Adrenal gland (tissue), 12 donors: ENCODE measurements around the gene ARV1. TPM values are rescaled to one million over a fixed set of nuclear protein-coding genes. Genes with fewer than 3 reads are reported as not detected.

Source experiments
- DNase-seq, 7 donors: peaks; one replicate each; pipeline ENCODE4 v3.0.0-alpha.2; 2019 to 2020
- H3K27ac ChIP-seq, 5 donors: fragments of 200-600 bp; sonication (generic) in 4 of 5; 1 replicate in 3 of 5; 2 replicates in 2 of 5; pipeline versions ENCODE4 v1.5.1 to v1.8.0; 2016 to 2020; ENCODE audit warnings: mild to moderate bottlenecking in 1 of 5
- H3K27me3 ChIP-seq: fragments of 200-600 bp; 2 replicates; pipeline ENCODE4 v1.8.0; 2021
- H3K36me3 ChIP-seq, 2 donors: fragments of 200-600 bp; replicated peaks in 1 of 2; 1 replicate in 1 of 2; 2 replicates in 1 of 2; pipeline versions ENCODE4 v1.5.1 to v1.8.0; 2018 to 2022
- H3K4me1 ChIP-seq, 2 donors: fragments of 200-600 bp; replicated peaks in 1 of 2; 1 replicate in 1 of 2; 2 replicates in 1 of 2; pipeline versions ENCODE4 v1.5.1 to v1.8.0; 2018 to 2021
- H3K4me3 ChIP-seq, 4 donors: fragments of 200-600 bp; sonication (generic) in 3 of 4; one replicate each; pipeline ENCODE4 v1.5.1; 2016 to 2018
- H3K9me3 ChIP-seq, 3 donors: fragments of 200-600 bp; sonication (generic) in 1 of 3; replicated peaks in 1 of 3; 1 replicate in 2 of 3; 2 replicates in 1 of 3; pipeline versions ENCODE4 v1.5.1 to v1.8.0; 2016 to 2021
- POLR2A ChIP-seq, 2 donors: fragments of 450-650 bp; IDR thresholded peaks; one replicate each; pipeline ENCODE4 v1.6.1; 2017; ENCODE audit warnings: antibody characterized with exemption in 2 of 2, mild to moderate bottlenecking in 2 of 2, moderate library complexity in 1 of 2
- WGBS, 4 donors: extraction: QIAGEN DNeasy Blood & Tissue Kit in 2 of 4; methylation state at CpG; one replicate each; pipeline versions ENCODE4 v1.1.5 to v1.1.7; 2013 to 2017; 5-methylcytosine and 5-hydroxymethylcytosine counted together
- intact Hi-C, 2 donors: fragments of 100-400 bp; cut with DNase I; formaldehyde crosslinking; loops; one replicate each; pipeline versions ENCODE4 v1.14.1 to v1.15.0; 2022 to 2023
- polyA plus RNA-seq, 3 donors: library from polyadenylated mRNA; stranded (reverse); fragments of 200-250 nt in 2 of 3; fragments of 350-450 nt in 1 of 3; fragmentation: Illumina TruSeq in 1 of 3; extraction: RNeasy Lipid Tissue Mini Kit (QIAGEN cat#74804) in 1 of 3; gene quantifications; one replicate each; pipeline ENCODE4 v1.2.3, GENCODE V29; 2013 to 2014
- total RNA-seq, 9 donors: library from RNA; depleted of rRNA in 4 of 9; stranded (reverse); fragments of >200 nt in 4 of 9; fragments of 120-200 nt in 1 of 9; fragmentation: NEBNext Ultra II Directional in 1 of 9; extraction: Animal tissue kit (Norgen Biotek cat#: 25700) in 1 of 9; gene quantifications; one replicate each; pipeline versions ENCODE4 v1.1.0 to v1.2.4, GENCODE V29; 2013 to 2023
- TF ChIP-seq, protein P1 (sequence below), 6 experiments: fragments of 450-650 bp in 4 of 6; fragments of 200-600 bp in 2 of 6; sonication (generic) in 1 of 6; IDR thresholded peaks; 1 replicate in 5 of 6; 2 replicates in 1 of 6; pipeline versions ENCODE4 v1.5.1 to v1.8.0; 2016 to 2021; ENCODE audit warnings: antibody characterized with exemption in 6 of 6, mild to moderate bottlenecking in 2 of 6, moderate library complexity in 1 of 6
- donor health status: healthy with polysubstance abuse.
- donor health status: Bipolar disorder and iron deficiency.
- donor health status: DM: yes; HTN: yes; CAD: no.
- donor health status: DM: no; HTN: no; CAD: no.
- donor health status: DM: no; HTN: no; CAD: no.
- donor health status: DM: yes; HTN: yes; CAD: no.

The ARV1 gene
- total and polyA plus RNA-seq, 12 donors = 20.1 to 81.5 (median 23.9) TPM

DNA sequence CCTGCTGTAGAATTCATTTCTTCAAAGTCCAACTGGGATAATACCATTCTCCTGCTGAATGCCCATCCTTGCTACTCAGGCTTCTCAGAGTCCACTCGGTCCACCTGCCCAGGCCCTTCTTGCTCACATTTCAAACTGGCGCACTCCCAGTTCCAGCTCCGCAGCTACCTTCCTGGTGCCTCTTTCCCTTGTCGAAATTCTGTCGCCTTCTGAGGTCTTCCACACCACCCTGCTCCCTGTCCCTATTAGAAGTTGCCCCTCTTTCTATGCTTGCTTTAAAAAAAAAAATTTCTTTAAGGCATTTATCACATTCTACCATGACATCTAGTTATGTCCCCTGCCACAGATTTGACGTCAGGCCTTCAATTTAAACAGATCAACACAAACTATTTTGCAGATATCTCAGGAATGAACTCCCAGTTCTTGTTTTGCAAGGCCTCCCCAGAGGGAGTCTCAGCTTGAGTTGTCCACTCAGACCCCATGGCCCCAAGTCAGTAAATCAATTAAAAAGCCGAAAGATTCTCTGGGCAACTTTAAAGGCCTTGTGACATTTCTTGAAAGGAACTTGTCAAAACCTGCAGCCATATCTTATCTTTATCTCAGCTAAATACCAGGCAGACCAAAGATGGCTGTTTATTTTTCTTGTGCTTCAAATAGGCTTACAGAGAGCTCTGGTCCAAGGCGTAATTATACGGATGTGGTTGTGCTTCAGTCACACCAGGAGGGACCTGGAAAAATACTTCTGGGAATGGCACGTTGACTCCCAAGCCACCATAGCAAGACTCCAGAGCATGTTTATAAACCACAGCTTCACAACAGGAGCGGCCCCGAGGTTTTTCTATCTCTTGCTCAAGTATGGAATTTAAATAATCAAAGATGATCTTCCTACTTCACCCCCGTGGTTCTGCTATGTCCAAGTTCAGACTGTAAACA, 59.0 kb downstream of the ARV1 start:
- H3K4me1 ChIP-seq = peaks cover 15 to 31% of the 10 kb centered on the region in 2 donors
- no peak overlapping the region for H3K27ac ChIP-seq
- intact Hi-C loops = no loop called here
- TF ChIP-seq, protein P1, sequence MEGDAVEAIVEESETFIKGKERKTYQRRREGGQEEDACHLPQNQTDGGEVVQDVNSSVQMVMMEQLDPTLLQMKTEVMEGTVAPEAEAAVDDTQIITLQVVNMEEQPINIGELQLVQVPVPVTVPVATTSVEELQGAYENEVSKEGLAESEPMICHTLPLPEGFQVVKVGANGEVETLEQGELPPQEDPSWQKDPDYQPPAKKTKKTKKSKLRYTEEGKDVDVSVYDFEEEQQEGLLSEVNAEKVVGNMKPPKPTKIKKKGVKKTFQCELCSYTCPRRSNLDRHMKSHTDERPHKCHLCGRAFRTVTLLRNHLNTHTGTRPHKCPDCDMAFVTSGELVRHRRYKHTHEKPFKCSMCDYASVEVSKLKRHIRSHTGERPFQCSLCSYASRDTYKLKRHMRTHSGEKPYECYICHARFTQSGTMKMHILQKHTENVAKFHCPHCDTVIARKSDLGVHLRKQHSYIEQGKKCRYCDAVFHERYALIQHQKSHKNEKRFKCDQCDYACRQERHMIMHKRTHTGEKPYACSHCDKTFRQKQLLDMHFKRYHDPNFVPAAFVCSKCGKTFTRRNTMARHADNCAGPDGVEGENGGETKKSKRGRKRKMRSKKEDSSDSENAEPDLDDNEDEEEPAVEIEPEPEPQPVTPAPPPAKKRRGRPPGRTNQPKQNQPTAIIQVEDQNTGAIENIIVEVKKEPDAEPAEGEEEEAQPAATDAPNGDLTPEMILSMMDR (IDR thresholded peaks at IDR 0.05) = no peak
- TF ChIP-seq POLR2A (IDR thresholded peaks at IDR 0.05) = no peak
- H3K4me3 ChIP-seq = no peak overlapping the region
- no peaks in the 10 kb centered on the region for H3K27me3 ChIP-seq
- no peaks in the 10 kb centered on the region for H3K36me3 ChIP-seq
- no peak for DNase-seq
- 80 to 91% (median 86%) methylated on average over 13 of the region's 13 CpGs for WGBS, 4 donors
- no peaks in the 10 kb centered on the region for H3K9me3 ChIP-seq

DNA sequence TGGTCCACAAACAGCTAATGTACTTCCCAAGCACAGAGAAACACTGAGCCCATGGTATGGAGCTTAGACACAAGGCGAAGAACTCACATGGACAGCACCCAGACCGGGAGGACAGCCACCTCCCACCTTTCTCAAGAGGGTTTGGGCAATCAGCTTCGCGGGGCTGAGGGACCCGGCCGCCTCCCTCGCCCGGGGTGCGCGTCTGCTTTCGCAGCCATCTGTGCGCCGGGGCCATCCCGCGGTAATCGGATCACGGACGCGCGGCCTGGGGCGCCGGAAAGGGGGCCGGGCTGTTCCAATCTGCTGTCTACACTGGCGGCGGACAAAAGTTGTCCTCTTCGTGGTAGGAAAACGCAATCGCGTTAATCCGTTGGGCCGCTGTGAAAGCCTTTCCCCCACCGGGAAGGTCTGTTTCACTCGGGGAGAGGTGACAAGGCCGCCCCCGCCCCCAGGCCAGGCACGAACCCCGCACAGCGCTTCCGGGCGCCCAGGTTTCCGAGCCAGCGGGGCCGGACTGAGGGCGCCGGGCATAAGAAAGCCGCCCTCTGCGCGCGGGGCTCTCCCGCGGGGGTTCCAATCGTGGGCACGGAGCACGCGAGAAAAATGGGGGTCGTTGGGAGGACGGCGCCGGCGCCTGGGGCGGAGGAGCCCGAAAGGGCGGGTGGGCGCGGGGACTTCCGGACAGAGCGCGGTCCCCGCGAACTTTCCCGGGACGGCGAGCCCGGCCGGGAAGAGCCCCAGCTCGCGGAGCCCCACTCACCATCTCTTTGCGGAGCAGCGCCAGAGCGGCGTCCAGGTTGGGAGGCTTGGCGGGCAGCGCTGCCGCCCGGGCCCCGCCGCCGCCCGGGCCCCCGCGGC, 60.5 kb downstream of the ARV1 start:
- H3K36me3 ChIP-seq = no peaks in the 10 kb centered on the region
- peak overlapping the region in 3 of 5 donors; percentile 63 to 88 (median 74) for H3K27ac ChIP-seq
- H3K4me3 ChIP-seq = peak overlapping the region; percentile 27 to 99 (median 48)
- intact Hi-C loops = loop anchor here in 1 of 2 donors (5.0 kb wide), 1 partner anchor 117 kb away; no protein-coding TSS in a partner anchor
- 0 to 2% (median 1%) methylated on average over 18 to 91 of the region's 91 CpGs for WGBS, 4 donors
- TF ChIP-seq, protein P1 (IDR thresholded peaks at IDR 0.05) = no peak
- peak in 1 of 2 donors; percentile 30 for TF ChIP-seq POLR2A (IDR thresholded peaks at IDR 0.05)
- DNase-seq = peak; percentile 41 to 61 (median 49)
- no peaks in the 10 kb centered on the region for H3K27me3 ChIP-seq
- H3K9me3 ChIP-seq = no peaks in the 10 kb centered on the region
- H3K4me1 ChIP-seq = peaks cover 15 to 31% of the 10 kb centered on the region in 2 donors

DNA sequence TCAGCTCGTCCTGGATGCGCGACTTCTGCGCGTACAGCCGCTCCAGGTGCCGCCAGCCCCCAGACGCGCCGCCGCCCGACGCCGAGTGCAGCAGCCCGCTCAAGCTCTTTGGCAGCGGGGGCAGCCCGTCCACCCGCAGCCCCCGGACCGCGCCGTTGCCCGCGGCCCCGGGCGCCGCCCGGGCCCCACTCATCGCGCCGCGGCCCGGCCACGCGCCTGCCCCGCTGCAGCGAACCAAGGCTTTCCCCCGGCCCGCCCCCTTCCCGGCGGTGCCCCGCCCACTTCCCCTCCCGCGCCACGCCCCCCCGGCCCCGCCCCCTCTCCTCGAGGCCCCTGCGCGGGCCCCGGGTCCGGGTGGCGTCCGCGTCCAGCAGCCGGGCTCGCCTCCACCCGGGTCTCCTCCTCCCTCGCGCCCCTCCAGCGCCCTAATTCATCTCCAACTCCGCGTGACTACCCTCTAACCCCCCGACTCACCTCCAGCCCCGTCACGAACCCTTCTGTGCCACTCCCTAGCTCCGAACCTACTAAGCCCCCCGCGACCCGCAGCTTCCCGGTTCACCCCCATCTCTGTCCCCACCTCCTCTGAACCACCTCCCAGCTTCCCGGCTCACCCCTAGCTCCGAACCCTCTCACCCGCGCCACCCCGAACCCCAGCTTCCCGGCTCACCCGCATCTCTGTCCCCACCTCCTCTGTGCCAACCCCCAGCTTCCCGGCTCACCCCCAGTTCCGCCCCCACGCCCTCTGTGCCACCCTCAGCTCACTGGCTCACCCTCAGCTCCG, 61.3 kb downstream of the ARV1 start, which contains the start of gene FAM89A:
Gene FAM89A, minus strand, starts transcription at position 236 of the 781 bp plus-strand sequence. Its CDS starts 43 bp downstream, at position 193.
- H3K27me3 ChIP-seq = no peaks in the 10 kb centered on the region
- H3K36me3 ChIP-seq = no peaks in the 10 kb centered on the region
- H3K4me1 ChIP-seq = peaks cover 15 to 31% of the 10 kb centered on the region in 2 donors
- DNase-seq = peak; percentile 56 to 81 (median 72)
- 0 to 2% (median 2%) methylated on average over 14 to 82 of the region's 82 CpGs for WGBS, 4 donors
- peak within 1 kb of the TSS in 3 of 5 donors; percentile 70 to 88 (median 74) for H3K27ac ChIP-seq
- peak within 1 kb of the TSS; percentile 27 to 99 (median 48) for H3K4me3 ChIP-seq
- intact Hi-C loops = loop anchor here in 1 of 2 donors (5.0 kb wide), 1 partner anchor 118 kb away; no protein-coding TSS in a partner anchor
- no peaks in the 10 kb centered on the region for H3K9me3 ChIP-seq
- peak in 1 of 2 donors; percentile 53 for TF ChIP-seq POLR2A (IDR thresholded peaks at IDR 0.05)
- TF ChIP-seq, protein P1 (IDR thresholded peaks at IDR 0.05) = no peak
